Measurements from ENCODE around the gene CHCHD3.

The CHCHD3 gene

GRCh38 chr7:132942701-132943100 is 139.2 kb downstream of the CHCHD3 start:
- DNase-seq (ENCODE audit: low read depth), result no peak
- TF ChIP-seq CTCF (conservative IDR thresholded peaks at IDR 0.05; ENCODE audit: low read depth, low read length), result no peak
- H3K4me3 ChIP-seq (ENCODE audit: low read depth, low read length), result no peak overlapping the region

GRCh38 chr7:132941905-132942304 is 140.0 kb downstream of the CHCHD3 start:
- no peak for DNase-seq (ENCODE audit: low read depth)
- no peak for TF ChIP-seq CTCF (conservative IDR thresholded peaks at IDR 0.05; ENCODE audit: low read depth, low read length)
- H3K4me3 ChIP-seq (ENCODE audit: low read depth, low read length), result no peak overlapping the region

GRCh38 chr7:132941428-132941827 is 140.5 kb downstream of the CHCHD3 start:
- no peak for TF ChIP-seq CTCF (conservative IDR thresholded peaks at IDR 0.05; ENCODE audit: low read depth, low read length)
- DNase-seq (ENCODE audit: low read depth), result no peak
- H3K4me3 ChIP-seq (ENCODE audit: low read depth, low read length), result no peak overlapping the region

- DNase-seq (ENCODE audit: low read depth), result no peak
- TF ChIP-seq CTCF (conservative IDR thresholded peaks at IDR 0.05; ENCODE audit: low read depth, low read length), result no peak
- H3K4me3 ChIP-seq (ENCODE audit: low read depth, low read length), result no peak overlapping the region
Measured at GRCh38 chr7:132940084-132940483, 141.8 kb downstream of the CHCHD3 start.

- no peak for TF ChIP-seq CTCF (conservative IDR thresholded peaks at IDR 0.05; ENCODE audit: low read depth, low read length)
- no peak for DNase-seq (ENCODE audit: low read depth)
- H3K4me3 ChIP-seq (ENCODE audit: low read depth, low read length), result no peak overlapping the region
Measured at GRCh38 chr7:132939495-132939894, 142.4 kb downstream of the CHCHD3 start.

GRCh38 chr7:132937286-132937685 is 144.6 kb downstream of the CHCHD3 start:
- H3K4me3 ChIP-seq (ENCODE audit: low read depth, low read length), result no peak overlapping the region
- no peak for DNase-seq (ENCODE audit: low read depth)
- no peak for TF ChIP-seq CTCF (conservative IDR thresholded peaks at IDR 0.05; ENCODE audit: low read depth, low read length)

GRCh38 chr7:132935608-132936007 is 146.3 kb downstream of the CHCHD3 start:
- no peak for DNase-seq (ENCODE audit: low read depth)
- TF ChIP-seq CTCF (conservative IDR thresholded peaks at IDR 0.05; ENCODE audit: low read depth, low read length), result no peak
- H3K4me3 ChIP-seq (ENCODE audit: low read depth, low read length), result no peak overlapping the region
